Activated T-helper 9 cell treated with anti-CD3 and anti-CD28 coated beads, Interleukin-2, amount 50 U/mL, for 16 hours (primary cell): ENCODE data around the gene C11orf24.

Experiments
- DNase-seq: peaks from one replicate; pipeline ENCODE4 v3.0.0-alpha.2; 2020; ENCODE audit warnings: low read depth

C11orf24 gene

DNA sequence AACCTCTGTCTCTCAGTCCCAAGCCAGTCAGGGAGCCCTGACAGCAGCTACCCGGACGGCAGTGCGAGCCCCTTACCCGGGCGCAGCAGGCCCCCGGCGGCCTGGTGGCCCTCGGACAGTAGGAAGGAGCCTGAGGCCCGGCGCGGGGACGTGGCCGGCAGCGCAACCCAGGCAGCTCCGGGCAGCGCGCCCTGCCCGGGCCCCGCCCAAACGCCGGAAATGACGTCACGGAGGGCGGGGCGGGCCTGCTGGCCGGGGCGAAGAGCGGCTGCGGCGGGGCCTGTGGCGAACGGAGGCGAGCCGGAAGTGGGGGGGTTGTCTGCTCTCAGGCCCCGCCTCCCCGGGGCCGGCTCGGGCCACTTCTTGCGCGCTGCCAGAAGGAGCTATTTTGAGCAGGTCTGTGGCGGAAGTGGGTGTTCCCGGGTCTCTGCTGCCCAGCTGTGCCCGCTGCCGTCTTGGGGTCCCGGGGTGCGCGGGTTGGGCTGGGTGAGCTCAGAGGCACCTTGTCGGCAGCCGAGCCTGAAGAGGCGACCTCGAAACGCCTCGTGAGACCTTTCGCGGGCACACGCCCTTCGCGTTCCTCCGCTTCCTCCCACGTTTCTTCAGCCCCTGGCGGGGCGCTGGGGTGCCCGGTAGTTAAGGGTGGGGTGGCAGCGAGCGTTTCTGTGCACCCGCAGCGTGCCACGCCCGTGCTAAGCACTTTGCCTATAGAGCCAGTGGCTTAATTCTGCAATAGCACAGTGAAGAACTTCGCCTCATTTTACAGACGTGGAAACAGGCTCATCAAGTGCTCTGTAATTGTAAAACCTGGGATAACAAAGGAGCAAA, at the start of gene C11orf24:
Gene C11orf24 (minus strand): TSS at position 193 of the 828 bp plus-strand sequence. CDS start 8,206 bp downstream, outside the sequence.
- peak; percentile 90 for DNase-seq

GRCh38 chr11:68317147-68317785, 45.5 kb upstream of the C11orf24 start:
- no peak for DNase-seq

GRCh38 chr11:68315171-68315920, 43.6 kb upstream of the C11orf24 start:
- DNase-seq, result no peak

GRCh38 chr11:68314203-68315170, 42.7 kb upstream of the C11orf24 start:
- no peak for DNase-seq

GRCh38 chr11:68313574-68314202, 41.9 kb upstream of the C11orf24 start:
- DNase-seq, result no peak

- no peak for DNase-seq
These were observed 41.2 kb upstream of the C11orf24 start for GRCh38 chr11:68312780-68313573.

DNA sequence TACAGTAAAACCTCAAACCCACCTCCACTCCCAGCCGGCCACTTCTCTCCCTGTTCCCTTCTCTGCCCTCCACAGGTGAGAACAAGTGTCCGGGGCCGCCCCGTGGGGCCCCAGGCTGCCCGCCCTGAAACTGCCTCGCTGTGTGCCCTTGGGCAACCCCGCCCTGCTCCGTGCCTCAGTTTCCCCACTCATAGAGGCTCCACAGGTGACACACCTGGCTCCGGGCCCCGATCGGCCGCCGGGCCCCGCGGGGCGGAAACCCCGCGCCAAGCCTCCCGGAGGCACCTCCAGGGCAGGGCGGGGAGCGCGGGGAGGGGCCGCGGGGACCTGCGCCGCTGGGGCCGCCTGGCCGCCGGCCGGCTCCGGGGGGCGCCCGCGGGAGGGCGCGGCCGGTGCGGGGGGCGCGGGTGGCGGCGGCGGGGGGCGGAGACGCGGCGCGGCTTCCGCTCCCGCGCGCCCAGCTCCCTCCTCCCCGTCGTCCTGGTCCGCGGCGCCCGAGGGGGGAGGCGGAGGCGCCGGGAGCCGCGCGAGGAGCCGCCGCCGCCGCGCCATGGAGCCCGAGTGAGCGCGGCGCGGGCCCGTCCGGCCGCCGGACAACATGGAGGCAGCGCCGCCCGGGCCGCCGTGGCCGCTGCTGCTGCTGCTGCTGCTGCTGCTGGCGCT, 40.5 kb upstream of the C11orf24 start, which contains the start of gene LRP5:
Gene LRP5 (plus strand): TSS at position 475 of the 663 bp plus-strand sequence. CDS start 124 bp downstream, at position 599.
- no peak for DNase-seq

DNA sequence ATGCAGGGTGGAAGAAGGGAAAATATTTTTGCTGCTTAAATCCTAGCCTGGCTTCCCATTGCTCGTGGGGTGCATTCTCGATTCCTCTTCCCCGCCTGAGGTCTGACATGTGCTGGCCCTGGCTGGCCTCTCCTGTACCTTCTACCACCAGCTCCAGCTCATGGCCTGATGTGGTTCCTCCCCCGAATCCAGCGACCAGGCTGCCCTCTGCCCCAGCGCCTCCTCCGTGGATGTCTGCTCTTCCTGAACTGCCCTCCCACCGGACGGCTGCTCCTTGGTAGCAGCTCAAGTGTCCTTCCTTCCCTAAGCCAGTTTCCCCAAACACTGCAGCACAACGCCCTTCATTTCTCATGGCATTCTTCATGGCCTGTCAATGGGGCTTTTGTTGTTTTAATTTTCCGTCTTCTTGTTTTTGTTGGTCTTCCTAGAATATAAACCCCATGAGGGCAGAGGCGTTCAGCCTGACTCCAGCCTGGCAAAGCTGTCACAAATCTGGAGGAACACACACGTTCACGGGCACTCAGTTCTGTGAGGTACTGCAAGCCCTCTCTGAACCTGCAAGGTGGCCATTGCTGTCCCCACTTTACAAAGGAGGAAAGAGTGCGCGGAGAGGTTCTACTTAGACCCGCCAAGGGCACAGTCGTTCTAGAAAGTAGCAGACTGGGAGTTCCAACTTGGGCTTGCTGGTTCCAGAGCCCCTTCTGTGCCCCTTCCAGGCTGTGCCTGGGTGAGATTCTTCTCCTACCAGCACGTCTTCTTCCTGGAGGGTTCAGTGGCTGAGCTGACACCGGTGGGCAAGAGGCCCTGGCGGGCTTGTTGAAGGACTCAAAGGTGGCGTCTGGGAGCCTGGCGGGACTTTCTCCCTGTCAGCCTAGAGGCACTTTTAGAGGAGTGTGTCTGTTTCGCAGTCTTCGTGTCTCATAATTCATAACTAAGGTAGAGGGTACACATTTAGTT, 39.7 kb upstream of the C11orf24 start:
- no peak for DNase-seq

- no peak for DNase-seq
These were observed 37.9 kb upstream of the C11orf24 start for GRCh38 chr11:68309621-68310185.

GRCh38 chr11:68308068-68308467, 36.3 kb upstream of the C11orf24 start:
- no peak for DNase-seq

DNA sequence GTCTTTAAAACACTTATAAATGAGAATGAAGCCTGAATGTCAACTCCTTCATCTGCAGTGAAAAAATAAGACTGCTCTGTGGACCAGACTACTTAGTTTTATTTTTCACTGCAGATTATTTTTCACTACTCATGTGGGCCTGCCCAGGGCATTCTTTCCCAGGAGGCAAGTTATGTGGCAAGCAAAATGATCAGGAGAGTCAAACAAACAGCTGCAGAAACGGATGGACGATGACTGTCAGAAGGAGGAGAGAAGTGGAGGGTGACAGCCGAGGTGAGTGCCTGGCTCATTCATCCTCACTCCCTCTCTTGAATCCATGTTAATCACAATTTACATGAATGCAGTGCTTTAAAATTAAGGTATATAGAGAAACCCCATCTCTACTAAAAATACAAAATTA, 34.9 kb upstream of the C11orf24 start:
- no peak for DNase-seq

- no peak for DNase-seq
These were observed 32.4 kb upstream of the C11orf24 start for GRCh38 chr11:68303982-68304780.

DNA sequence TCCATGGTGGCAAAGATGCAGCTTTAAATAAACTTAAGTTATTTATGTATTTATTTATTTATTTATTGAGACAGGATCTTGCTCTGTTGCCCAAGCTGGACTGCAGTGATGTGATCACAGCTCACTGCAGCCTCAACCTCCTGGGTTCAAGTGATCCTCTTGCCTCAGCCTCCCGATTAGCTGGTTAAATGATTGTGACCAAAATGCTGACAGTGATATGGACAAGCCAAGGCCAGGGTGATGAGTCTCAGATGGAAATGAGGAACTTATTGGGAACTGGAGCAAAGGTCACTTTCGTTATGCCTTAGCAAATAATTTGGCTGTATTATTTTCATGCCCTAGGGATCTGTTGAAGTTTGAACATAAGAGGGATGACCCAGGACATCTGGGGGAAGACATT, 31.3 kb upstream of the C11orf24 start:
- no peak for DNase-seq

GRCh38 chr11:68302670-68303069, 30.9 kb upstream of the C11orf24 start:
- DNase-seq, result no peak

DNA sequence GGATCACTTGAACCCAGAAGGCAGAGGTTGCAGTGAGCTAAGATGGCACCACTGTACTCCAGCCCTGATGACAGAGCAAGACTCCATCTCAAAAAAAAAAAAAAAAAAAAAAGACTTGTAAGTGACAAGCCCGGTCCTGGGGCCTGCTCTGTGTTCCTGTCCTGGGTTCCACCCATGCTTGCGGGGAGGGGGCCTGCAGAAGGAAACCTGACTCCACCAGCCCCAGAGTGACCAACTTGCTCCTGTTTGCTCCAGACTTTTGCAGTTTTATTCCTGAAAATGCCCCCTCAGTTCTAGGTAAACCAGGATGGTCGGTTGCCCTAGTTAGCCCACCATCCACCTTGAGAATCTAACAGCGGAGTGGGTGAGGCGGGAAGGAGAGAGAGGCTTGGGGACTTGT, 30.5 kb upstream of the C11orf24 start:
- DNase-seq, result no peak

GRCh38 chr11:68300076-68300830, 28.5 kb upstream of the C11orf24 start:
- no peak for DNase-seq
